Ectodermal cell (in vitro differentiated cells): Measurements from ENCODE around the gene MSRB3.

Source experiments
- H3K27ac ChIP-seq: 2 replicates; pipeline ENCODE4 v1.7.0; 2013; ENCODE audit warnings: mild to moderate bottlenecking, low read depth, low read length; ENCODE audit not compliant: insufficient read depth, poor library complexity, severe bottlenecking
- H3K27me3 ChIP-seq: 2 replicates; pipeline ENCODE4 v1.7.0; 2013; ENCODE audit warnings: mild to moderate bottlenecking, low read length; ENCODE audit not compliant: insufficient read depth, control insufficient read depth, poor library complexity, severe bottlenecking
- H3K36me3 ChIP-seq: one replicate; pipeline ENCODE4 v1.7.0; 2013; ENCODE audit warnings: low read length; ENCODE audit not compliant: control insufficient read depth, insufficient read depth
- H3K4me1 ChIP-seq: one replicate; pipeline ENCODE4 v1.7.0; 2013; ENCODE audit warnings: low read length; ENCODE audit not compliant: control insufficient read depth, insufficient read depth
- H3K4me3 ChIP-seq: 2 replicates; pipeline ENCODE4 v1.7.0; 2013; ENCODE audit warnings: low read depth, low read length, control low read depth; ENCODE audit not compliant: insufficient read depth
- H3K9me3 ChIP-seq: 2 replicates; pipeline ENCODE4 v1.7.0; 2013; ENCODE audit warnings: mild to moderate bottlenecking, low read length, moderate library complexity; ENCODE audit not compliant: control insufficient read depth
- WGBS, 2 experiments: methylation state at CpG; one replicate each; pipeline ENCODE4 v1.1.7; 2013; ENCODE audit warnings: missing lambda C conversion rate in 2 of 2; 5-methylcytosine and 5-hydroxymethylcytosine counted together

Gene MSRB3

GRCh38 chr12:65287426-65287825 lies 8.9 kb downstream of the MSRB3 start:
- Histone ChIP-seq H3K36me3 (no peaks in the 10 kb centered on the region), H3K9me3 (no peaks in the 10 kb centered on the region), H3K27me3 (no peaks in the 10 kb centered on the region), H3K27ac (no peak overlapping the region), H3K4me3 (no peak overlapping the region), H3K4me1 (no peaks in the 10 kb centered on the region)
- WGBS, 2 experiments, result 89 to 93% methylated on average over 2 of the region's 2 CpGs

- no peaks in the 10 kb centered on the region for H3K9me3 ChIP-seq
- no peaks in the 10 kb centered on the region for H3K4me1 ChIP-seq
- no peak overlapping the region for H3K4me3 ChIP-seq
- no peaks in the 10 kb centered on the region for H3K27me3 ChIP-seq
- H3K27ac ChIP-seq, result no peak overlapping the region
- 90 to 98% methylated on average over 2 of the region's 2 CpGs for WGBS, 2 experiments
- H3K36me3 ChIP-seq, result no peaks in the 10 kb centered on the region
Observed at GRCh38 chr12:65292241-65292640, 13.8 kb downstream of the MSRB3 start.

GRCh38 chr12:65293735-65294134 lies 15.3 kb downstream of the MSRB3 start:
- H3K4me3 ChIP-seq, result no peak overlapping the region
- no peaks in the 10 kb centered on the region for H3K4me1 ChIP-seq
- WGBS, 2 experiments, result 92 to 97% methylated on average over 1 of the region's 1 CpG
- no peaks in the 10 kb centered on the region for H3K9me3 ChIP-seq
- H3K27ac ChIP-seq, result no peak overlapping the region
- H3K27me3 ChIP-seq, result no peaks in the 10 kb centered on the region
- no peaks in the 10 kb centered on the region for H3K36me3 ChIP-seq

- Histone ChIP-seq H3K36me3 (no peaks in the 10 kb centered on the region), H3K27ac (no peak overlapping the region), H3K4me3 (no peak overlapping the region), H3K9me3 (no peaks in the 10 kb centered on the region), H3K27me3 (no peaks in the 10 kb centered on the region), H3K4me1 (no peaks in the 10 kb centered on the region)
- 85 to 91% methylated on average over 4 of the region's 4 CpGs for WGBS, 2 experiments
Observed at GRCh38 chr12:65294641-65295262, 16.3 kb downstream of the MSRB3 start.

GRCh38 chr12:65296508-65297265 lies 18.2 kb downstream of the MSRB3 start:
- no peaks in the 10 kb centered on the region for H3K27me3 ChIP-seq
- H3K4me1 ChIP-seq, result no peaks in the 10 kb centered on the region
- no peak overlapping the region for H3K4me3 ChIP-seq
- WGBS, 2 experiments, result 100% methylated on average over 1 of the region's 1 CpG; no CpG with 5 or more reads in 1 of the 2 experiments
- no peaks in the 10 kb centered on the region for H3K9me3 ChIP-seq
- no peaks in the 10 kb centered on the region for H3K36me3 ChIP-seq
- no peak overlapping the region for H3K27ac ChIP-seq

- no peak overlapping the region for H3K4me3 ChIP-seq
- WGBS, 2 experiments, result 92 to 98% methylated on average over 2 of the region's 2 CpGs
- H3K4me1 ChIP-seq, result no peaks in the 10 kb centered on the region
- H3K36me3 ChIP-seq, result no peaks in the 10 kb centered on the region
- H3K27me3 ChIP-seq, result no peaks in the 10 kb centered on the region
- H3K27ac ChIP-seq, result no peak overlapping the region
- H3K9me3 ChIP-seq, result no peaks in the 10 kb centered on the region
Observed at GRCh38 chr12:65300097-65300496, 21.6 kb downstream of the MSRB3 start.

GRCh38 chr12:65300679-65301349 lies 22.3 kb downstream of the MSRB3 start:
- Histone ChIP-seq H3K9me3 (no peaks in the 10 kb centered on the region), H3K4me1 (no peaks in the 10 kb centered on the region), H3K27me3 (no peaks in the 10 kb centered on the region), H3K4me3 (no peak overlapping the region), H3K36me3 (no peaks in the 10 kb centered on the region), H3K27ac (no peak overlapping the region)
- WGBS, 2 experiments, result 73 to 90% methylated on average over 1 to 2 of the region's 3 CpGs

GRCh38 chr12:65302891-65303290 lies 24.4 kb downstream of the MSRB3 start:
- no peaks in the 10 kb centered on the region for H3K9me3 ChIP-seq
- H3K27me3 ChIP-seq, result no peaks in the 10 kb centered on the region
- H3K36me3 ChIP-seq, result no peaks in the 10 kb centered on the region
- no peak overlapping the region for H3K27ac ChIP-seq
- no peak overlapping the region for H3K4me3 ChIP-seq
- WGBS, 2 experiments, result 88 to 91% methylated on average over 3 of the region's 3 CpGs
- no peaks in the 10 kb centered on the region for H3K4me1 ChIP-seq

GRCh38 chr12:65305346-65305950 lies 27.0 kb downstream of the MSRB3 start:
- WGBS, 2 experiments, result 93 to 98% methylated on average over 2 of the region's 2 CpGs
- H3K36me3 ChIP-seq, result no peaks in the 10 kb centered on the region
- H3K27ac ChIP-seq, result no peak overlapping the region
- H3K4me3 ChIP-seq, result no peak overlapping the region
- no peaks in the 10 kb centered on the region for H3K4me1 ChIP-seq
- no peaks in the 10 kb centered on the region for H3K27me3 ChIP-seq
- H3K9me3 ChIP-seq, result no peaks in the 10 kb centered on the region
